Stomach (tissue), 9 donors: ENCODE data around the gene SPSB4. TPM values are rescaled to one million over a fixed set of nuclear protein-coding genes. Genes with fewer than 3 reads are reported as not detected.

Experiments used
- DNase-seq, 2 donors: peaks; one replicate each; pipeline versions ENCODE4 v3.0.0 to v3.0.0-alpha.2; 2013 to 2019
- H3K27ac ChIP-seq, 5 donors: fragments of 200-600 bp in 4 of 5; sonication (generic) in 4 of 5; one replicate each; pipeline ENCODE4 v1.5.1; 2013 to 2019; ENCODE audit warnings: mild to moderate bottlenecking in 1 of 5, moderate library complexity in 1 of 5
- H3K27me3 ChIP-seq, 3 donors: fragments of 200-600 bp; sonication (generic); one replicate each; pipeline ENCODE4 v1.5.1; 2017 to 2019; ENCODE audit warnings: mixed run types in 1 of 3
- H3K36me3 ChIP-seq, 4 donors: fragments of 200-600 bp; sonication (generic); 1 replicate in 3 of 4; 2 replicates in 1 of 4; pipeline ENCODE4 v1.5.1; 2016 to 2019
- H3K4me1 ChIP-seq, 4 donors: fragments of 200-600 bp; sonication (generic); one replicate each; pipeline ENCODE4 v1.5.1; 2016 to 2019
- H3K4me3 ChIP-seq, 4 donors: fragments of 200-600 bp; sonication (generic) in 3 of 4; one replicate each; pipeline ENCODE4 v1.5.1; 2016 to 2019; ENCODE audit warnings: mild to moderate bottlenecking in 1 of 4
- H3K9me3 ChIP-seq, 4 donors: fragments of 200-600 bp; sonication (generic); one replicate each; pipeline ENCODE4 v1.5.1; 2016 to 2019
- CTCF ChIP-seq, 7 experiments: fragments of 450-650 bp in 4 of 7; fragments of 200-600 bp in 3 of 7; sonication (generic) in 3 of 7; IDR thresholded peaks; one replicate each; pipeline ENCODE4 v1.5.1; 2016 to 2019; ENCODE audit warnings: antibody characterized with exemption in 7 of 7, control low read depth in 2 of 7, mild to moderate bottlenecking in 1 of 7
- EP300 ChIP-seq: sonication (generic); formaldehyde crosslinking; IDR thresholded peaks from one replicate; pipeline ENCODE4 v1.6.1; 2017; ENCODE audit warnings: antibody characterized with exemption
- POLR2A ChIP-seq, 4 donors: fragments of 450-650 bp; IDR thresholded peaks; one replicate each; pipeline ENCODE4 v1.6.1; 2016; ENCODE audit warnings: antibody characterized with exemption in 4 of 4, control low read depth in 2 of 4, mild to moderate bottlenecking in 1 of 4, moderate library complexity in 1 of 4
- POLR2AphosphoS5 ChIP-seq, 3 donors: sonication (generic); formaldehyde crosslinking; IDR thresholded peaks; one replicate each; pipeline ENCODE4 v1.6.1; 2016; ENCODE audit warnings: antibody characterized with exemption in 3 of 3
- WGBS, 5 donors: extraction: QIAGEN DNeasy Blood & Tissue Kit in 3 of 5; methylation state at CpG; one replicate each; pipeline versions ENCODE4 v1.1.5 to v1.1.7; 2013 to 2018; 5-methylcytosine and 5-hydroxymethylcytosine counted together
- intact Hi-C: fragments of 100-400 bp; cut with DNase I; formaldehyde crosslinking; loops from one replicate; pipeline ENCODE4 v1.15.1; 2023; ENCODE audit warnings: low total_unique reads
- polyA plus RNA-seq, 3 donors: library from polyadenylated mRNA; stranded (reverse); fragments of 200-250 nt; gene quantifications; one replicate each; pipeline ENCODE4 v1.2.3, GENCODE V29; 2013
- total RNA-seq, 5 donors: library from RNA; depleted of rRNA; stranded (reverse); fragments of >200 nt; gene quantifications; one replicate each; pipeline versions ENCODE4 v1.1.0 to v1.2.3, GENCODE V29; 2014 to 2016
- donor health status: healthy with polysubstance abuse.
- donor health status: Bipolar disorder and iron deficiency.
- donor health status: healthy.

Gene SPSB4
- total and polyA plus RNA-seq, 8 donors: 0.05 to 2.4 (median 1.8) TPM; not detected in 5

- H3K9me3 ChIP-seq: no peaks in the 10 kb centered on the region
- no peak overlapping the region for H3K27ac ChIP-seq
- WGBS, 5 donors: 81 to 93% (median 83%) methylated on average over 2 of the region's 2 CpGs
- H3K4me3 ChIP-seq: no peak overlapping the region
- no peaks in the 10 kb centered on the region for H3K4me1 ChIP-seq
- DNase-seq: no peak
- H3K27me3 ChIP-seq: peaks cover 0 to 18% (median 2%) of the 10 kb centered on the region in 3 donors
- TF ChIP-seq CTCF (IDR thresholded peaks at IDR 0.05) (no peak), POLR2AphosphoS5 (IDR thresholded peaks at IDR 0.05) (no peak), EP300 (no peak), POLR2A (IDR thresholded peaks at IDR 0.05) (no peak)
- H3K36me3 ChIP-seq: no peaks in the 10 kb centered on the region
- intact Hi-C loops: no loop called here
Observed at GRCh38 chr3:141058996-141059395, 7.8 kb downstream of the SPSB4 start.

- Histone ChIP-seq H3K4me3 (no peak overlapping the region), H3K27ac (no peak overlapping the region), H3K36me3 (no peaks in the 10 kb centered on the region), H3K4me1 (no peaks in the 10 kb centered on the region), H3K27me3 (peaks cover 0 to 10% (median 0%) of the 10 kb centered on the region in 3 donors), H3K9me3 (no peaks in the 10 kb centered on the region)
- intact Hi-C loops: no loop called here
- TF ChIP-seq CTCF (IDR thresholded peaks at IDR 0.05): no peak
- no peak for TF ChIP-seq POLR2AphosphoS5 (IDR thresholded peaks at IDR 0.05)
- TF ChIP-seq POLR2A (IDR thresholded peaks at IDR 0.05): no peak
- TF ChIP-seq EP300: no peak
- no peak for DNase-seq
- 79 to 100% (median 96%) methylated on average over 2 of the region's 2 CpGs for WGBS, 5 donors
Observed at GRCh38 chr3:141059816-141060215, 8.7 kb downstream of the SPSB4 start.

GRCh38 chr3:141060327-141060726, 9.2 kb downstream of the SPSB4 start:
- 78 to 91% (median 84%) methylated on average over 3 of the region's 3 CpGs for WGBS, 5 donors
- intact Hi-C loops: no loop called here

DNA sequence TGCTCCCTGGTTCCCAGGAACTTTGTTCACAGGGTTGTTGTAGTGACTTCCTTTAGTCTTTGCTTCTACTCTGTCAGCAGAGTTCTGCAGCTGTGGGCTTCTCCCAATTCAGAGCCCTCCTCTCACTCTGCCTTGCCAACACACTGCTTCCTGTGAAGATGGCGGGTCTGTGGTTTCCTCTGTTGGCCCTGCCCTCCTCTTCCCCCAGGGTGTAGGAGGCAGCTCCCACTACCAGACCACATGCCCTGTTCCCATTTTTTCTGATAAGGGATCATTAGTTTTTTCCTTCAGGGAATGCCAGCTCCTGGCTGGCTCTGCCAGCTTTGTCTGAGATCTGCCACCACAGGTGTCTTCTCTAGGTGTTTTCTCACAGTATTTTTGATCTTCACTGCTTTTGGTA, 12.7 kb downstream of the SPSB4 start:
- intact Hi-C loops: no loop called here
- H3K27ac ChIP-seq: no peak overlapping the region
- 62 to 81% (median 69%) methylated on average over 1 of the region's 1 CpG for WGBS, 5 donors

More at GRCh38 chr3:141060327-141060726, 9.2 kb downstream of the SPSB4 start:
- no peak for DNase-seq
- TF ChIP-seq POLR2AphosphoS5 (IDR thresholded peaks at IDR 0.05): no peak
- no peak for TF ChIP-seq POLR2A (IDR thresholded peaks at IDR 0.05)
- TF ChIP-seq EP300: no peak
- TF ChIP-seq CTCF (IDR thresholded peaks at IDR 0.05): no peak
- Histone ChIP-seq H3K27ac (no peak overlapping the region), H3K36me3 (no peaks in the 10 kb centered on the region), H3K4me3 (no peak overlapping the region), H3K27me3 (peaks cover 0 to 5% (median 0%) of the 10 kb centered on the region in 3 donors), H3K4me1 (no peaks in the 10 kb centered on the region), H3K9me3 (no peaks in the 10 kb centered on the region)

DNA sequence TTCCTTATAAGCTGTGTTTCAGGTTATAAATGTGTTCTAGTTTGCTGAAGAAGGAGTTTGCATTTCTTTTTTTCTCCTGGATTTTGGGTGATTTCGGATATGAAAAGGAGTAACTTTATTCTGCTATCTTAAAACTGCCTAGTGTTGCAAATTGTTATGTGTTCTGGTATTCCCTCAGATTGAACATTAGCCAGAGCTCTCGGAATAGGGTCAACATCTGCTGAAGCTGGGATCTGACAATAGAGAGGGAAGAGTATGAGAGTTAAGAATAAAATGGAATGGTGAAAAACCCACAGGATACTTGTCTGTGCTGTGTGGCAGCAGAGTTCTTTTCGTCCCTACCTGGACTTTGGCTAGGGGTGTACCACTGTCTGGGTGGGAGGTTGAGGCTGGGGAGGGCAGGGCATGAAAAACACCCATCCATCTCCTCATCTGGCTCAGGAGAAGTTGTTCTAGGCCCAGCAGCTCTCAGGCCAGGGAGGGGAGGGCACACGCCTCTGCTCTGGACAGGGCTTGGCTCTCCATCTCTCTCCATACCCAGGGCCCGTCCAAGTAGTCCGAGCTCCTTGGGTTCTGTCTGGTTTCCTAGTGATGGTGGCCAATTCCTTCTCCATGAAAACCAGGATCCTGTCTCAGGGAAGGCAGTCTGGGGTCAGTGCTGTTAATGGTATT, 13.2 kb downstream of the SPSB4 start:
- TF ChIP-seq POLR2A (IDR thresholded peaks at IDR 0.05) (no peak), CTCF (IDR thresholded peaks at IDR 0.05) (no peak), POLR2AphosphoS5 (IDR thresholded peaks at IDR 0.05) (no peak), EP300 (no peak)

More for the DNA sequence above, 12.7 kb downstream of the SPSB4 start:
- Histone ChIP-seq H3K4me3 (no peak overlapping the region), H3K36me3 (no peaks in the 10 kb centered on the region), H3K4me1 (no peaks in the 10 kb centered on the region), H3K27me3 (peaks cover 0 to 6% (median 0%) of the 10 kb centered on the region in 3 donors), H3K9me3 (no peaks in the 10 kb centered on the region)
- TF ChIP-seq POLR2A (IDR thresholded peaks at IDR 0.05) (no peak), EP300 (no peak), POLR2AphosphoS5 (IDR thresholded peaks at IDR 0.05) (no peak)
- no peak for DNase-seq

More for the DNA sequence above, 13.2 kb downstream of the SPSB4 start:
- no peaks in the 10 kb centered on the region for H3K36me3 ChIP-seq
- H3K4me1 ChIP-seq: no peaks in the 10 kb centered on the region
- H3K4me3 ChIP-seq: no peak overlapping the region
- H3K27ac ChIP-seq: no peak overlapping the region
- peaks cover 0 to 6% (median 0%) of the 10 kb centered on the region in 3 donors for H3K27me3 ChIP-seq
- intact Hi-C loops: no loop called here
- H3K9me3 ChIP-seq: no peaks in the 10 kb centered on the region
- WGBS, 5 donors: 71 to 84% (median 75%) methylated on average over 6 of the region's 6 CpGs
- peak in 1 of 2 donors; percentile 59 for DNase-seq
